GM23338 (cell line): ENCODE results near the gene CCNB3. TPM values are rescaled to one million over a fixed set of nuclear protein-coding genes. Genes with fewer than 3 reads are reported as not detected.

Experiments
- ATAC-seq: fragments of 200-7000 bp; cut with Tn5 transposase; 3 replicates; pipeline ENCODE4 v1.9.1; 2020
- DNase-seq: peaks from one replicate; pipeline ENCODE4 v3.0.0-alpha.2; 2015; ENCODE audit warnings: low spot score
- H2AFZ ChIP-seq: fragments of 200-600 bp; sonication (generic); 2 replicates; pipeline ENCODE4 v1.8.0; 2016; ENCODE audit warnings: antibody characterized with exemption, mild to moderate bottlenecking, moderate library complexity
- H3F3A ChIP-seq: fragments of 200-600 bp; sonication (generic); replicated peaks from 2 replicates; pipeline ENCODE4 v1.8.0; 2017; ENCODE audit warnings: antibody characterized with exemption, mixed run types, low read depth
- H3K27ac ChIP-seq: fragments of 200-600 bp; sonication (generic); 2 replicates; pipeline ENCODE4 v1.6.1; 2016; ENCODE audit warnings: low read depth
- H3K27me3 ChIP-seq: fragments of 200-600 bp; sonication (generic); 2 replicates; pipeline ENCODE4 v1.8.0; 2016; ENCODE audit warnings: mild to moderate bottlenecking, mixed run types, moderate library complexity; ENCODE audit not compliant: insufficient read depth
- H3K36me3 ChIP-seq: fragments of 200-600 bp; sonication (generic); 2 replicates; pipeline ENCODE4 v1.8.0; 2016; ENCODE audit warnings: mild to moderate bottlenecking; ENCODE audit not compliant: insufficient read depth
- H3K4me1 ChIP-seq: fragments of 200-600 bp; sonication (generic); 2 replicates; pipeline ENCODE4 v1.8.0; 2016; ENCODE audit warnings: mild to moderate bottlenecking, moderate library complexity; ENCODE audit not compliant: insufficient read depth
- H3K4me2 ChIP-seq: fragments of 200-600 bp; sonication (generic); 2 replicates; pipeline ENCODE4 v1.7.1; 2017; ENCODE audit warnings: mixed run types
- H3K4me3 ChIP-seq: fragments of 200-600 bp; sonication (generic); 2 replicates; pipeline ENCODE4 v1.6.1; 2016; ENCODE audit warnings: mixed run types
- H3K79me2 ChIP-seq: fragments of 200-600 bp; sonication (generic); replicated peaks from 2 replicates; pipeline ENCODE4 v1.8.0; 2017; ENCODE audit warnings: mild to moderate bottlenecking; ENCODE audit not compliant: insufficient read depth
- H3K9me2 ChIP-seq: fragments of 200-600 bp; sonication (generic); 2 replicates; pipeline ENCODE4 v1.8.0; 2017; ENCODE audit not compliant: insufficient read depth
- H4K20me1 ChIP-seq: fragments of 200-600 bp; sonication (generic); replicated peaks from 2 replicates; pipeline ENCODE4 v1.8.0; 2017; ENCODE audit warnings: mild to moderate bottlenecking; ENCODE audit not compliant: insufficient read depth
- H3K27ac Mint-ChIP-seq: 2 replicates; pipeline ENCODE4 v1.8.0; 2020; ENCODE audit warnings: inconsistent platforms, mild to moderate bottlenecking, moderate library complexity, mixed read lengths
- H3K27me3 Mint-ChIP-seq: 3 replicates; pipeline ENCODE4 v1.8.0; 2022; ENCODE audit warnings: low read depth, mild to moderate bottlenecking, moderate library complexity, mixed read lengths, inconsistent platforms; ENCODE audit not compliant: insufficient read depth, poor library complexity
- H3K36me3 Mint-ChIP-seq: 3 replicates; pipeline ENCODE4 v1.8.0; 2021; ENCODE audit warnings: low read depth, mild to moderate bottlenecking, inconsistent platforms, moderate library complexity, mixed read lengths
- H3K4me1 Mint-ChIP-seq: 3 replicates; pipeline ENCODE4 v1.8.0; 2020; ENCODE audit warnings: mild to moderate bottlenecking, inconsistent platforms, mixed read lengths
- H3K4me3 Mint-ChIP-seq: 3 replicates; pipeline ENCODE4 v1.8.0; 2021; ENCODE audit warnings: moderate library complexity, mild to moderate bottlenecking, inconsistent platforms, mixed read lengths
- H3K9me3 Mint-ChIP-seq: 3 replicates; pipeline ENCODE4 v1.8.0; 2020; ENCODE audit warnings: moderate library complexity, mild to moderate bottlenecking, inconsistent platforms, mixed read lengths
- CREB1 ChIP-seq: fragments of 250-450 bp; sonication (Bioruptor Pico); IDR thresholded peaks from 2 replicates; pipeline ENCODE4 v1.5.0; 2020; ENCODE audit warnings: low read depth, mild to moderate bottlenecking, moderate library complexity
- CTCF ChIP-seq, 2 experiments: fragments of 200-600 bp in 1 of 2; sonication (generic) in 1 of 2; conservative IDR thresholded peaks; 2 replicates each; pipeline versions ENCODE4 v1.5.1 to v1.6.1; 2016 to 2017; ENCODE audit warnings: antibody characterized with exemption in 2 of 2, low read depth in 2 of 2, mild to moderate bottlenecking in 2 of 2, moderate library complexity in 1 of 2
- ETS1 ChIP-seq: IDR thresholded peaks from 2 replicates; pipeline ENCODE4 v1.6.1; 2016; ENCODE audit warnings: antibody characterized with exemption
- EZH2 ChIP-seq: fragments of 200-600 bp; sonication (generic); IDR thresholded peaks from one replicate; pipeline ENCODE4 v1.8.0; 2017; ENCODE audit warnings: antibody characterized with exemption, mild to moderate bottlenecking, low read depth; ENCODE audit not compliant: unreplicated experiment
- EZH2phosphoT487 ChIP-seq: fragments of 200-600 bp; sonication (generic); IDR thresholded peaks from one replicate; pipeline ENCODE4 v1.8.1; 2018; ENCODE audit warnings: antibody characterized with exemption; ENCODE audit not compliant: unreplicated experiment
- JUNB ChIP-seq: IDR thresholded peaks from one replicate; pipeline ENCODE4 v1.6.1; 2016; ENCODE audit warnings: antibody characterized with exemption; ENCODE audit not compliant: unreplicated experiment
- NANOG ChIP-seq: IDR thresholded peaks from 2 replicates; pipeline ENCODE4 v1.6.1; 2016; ENCODE audit warnings: antibody characterized with exemption, borderline replicate concordance
- POLR2AphosphoS5 ChIP-seq: IDR thresholded peaks from 2 replicates; pipeline ENCODE4 v1.6.1; 2016; ENCODE audit warnings: antibody characterized with exemption, low read depth
- REST ChIP-seq: IDR thresholded peaks from one replicate; pipeline ENCODE4 v1.6.1; 2018; ENCODE audit warnings: antibody characterized with exemption; ENCODE audit not compliant: unreplicated experiment
- STAT1 ChIP-seq: IDR thresholded peaks from one replicate; pipeline ENCODE4 v1.6.1; 2016; ENCODE audit warnings: antibody characterized with exemption; ENCODE audit not compliant: unreplicated experiment
- ZNF114 ChIP-seq: fragments of 250-450 bp; sonication (Bioruptor Pico); IDR thresholded peaks from 2 replicates; pipeline ENCODE4 v1.5.0; 2020; ENCODE audit warnings: mild to moderate bottlenecking, moderate library complexity
- ZNF331 ChIP-seq: fragments of 250-450 bp; sonication (Bioruptor Pico); IDR thresholded peaks from 2 replicates; pipeline ENCODE4 v1.5.0; 2020; ENCODE audit warnings: low read depth, mild to moderate bottlenecking, moderate library complexity
- ZNF462 ChIP-seq: fragments of 250-450 bp; sonication (Bioruptor Pico); IDR thresholded peaks from 2 replicates; pipeline ENCODE4 v1.5.0; 2020; ENCODE audit warnings: mild to moderate bottlenecking, moderate library complexity
- polyA plus RNA-seq: library from polyadenylated mRNA; unstranded; fragments of >200 nt; fragmentation: Nextera tagmentation; extraction: Ambion mirVana; gene quantifications from 2 replicates; pipeline ENCODE4 v1.2.1, GENCODE V29; 2016
- total RNA-seq: library from RNA; depleted of rRNA; stranded (reverse); fragments of >200 nt; shearing (Covaris generic); gene quantifications from 2 replicates; pipeline ENCODE4 v1.2.3, GENCODE V29; 2014

Gene CCNB3
- total and polyA plus RNA-seq, 2 experiments from 2014 or later: 0.13 to 1.2 TPM

- Mint-ChIP-seq H3K9me3 (no peaks in the 10 kb centered on the region; the same call in 2 of the 3 replicates), H3K36me3 (no peaks in the 10 kb centered on the region), H3K27ac (0 out of 2 replicates have a peak overlapping the region, but pooled peaks have one; percentile 40), H3K4me1 (peaks cover 8% of the 10 kb centered on the region; the same call in 2 of the 3 replicates), H3K27me3 (no peaks in the 10 kb centered on the region), H3K4me3 (no peak overlapping the region)
- no peaks in the 10 kb centered on the region for H4K20me1 ChIP-seq
- no peak overlapping the region for H3K27ac ChIP-seq
- no peak overlapping the region for H3K4me3 ChIP-seq
- H3K4me1 ChIP-seq: no peaks in the 10 kb centered on the region
- peak; percentile 9 for DNase-seq
- ATAC-seq: no peak
- H3K36me3 ChIP-seq: no peaks in the 10 kb centered on the region
- H2AFZ ChIP-seq: no peak overlapping the region
- H3K79me2 ChIP-seq: no peaks in the 10 kb centered on the region
- 0 out of 2 replicates have a peak overlapping the region, but pooled peaks have one; percentile 24 for H3K4me2 ChIP-seq
- no peaks in the 10 kb centered on the region for H3F3A ChIP-seq
- no peaks in the 10 kb centered on the region for H3K9me2 ChIP-seq
- TF ChIP-seq CTCF (conservative IDR thresholded peaks at IDR 0.05; ENCODE audit: low read depth in 2 of 2): no peak
- TF ChIP-seq EZH2: no peak
- TF ChIP-seq NANOG: no peak
- TF ChIP-seq REST: no peak
- no peak for TF ChIP-seq JUNB
- no peak for TF ChIP-seq ETS1
- no peak for TF ChIP-seq ZNF331 (CRISPR knock-in tag)
- TF ChIP-seq CREB1 (CRISPR knock-in tag): no peak
- TF ChIP-seq STAT1: no peak
- no peak for TF ChIP-seq ZNF114
- TF ChIP-seq POLR2AphosphoS5: no peak
- TF ChIP-seq EZH2phosphoT487: no peak
- no peak for TF ChIP-seq ZNF462
- H3K27me3 ChIP-seq: no peaks in the 10 kb centered on the region
Observed at GRCh38 chrX:50168241-50168687, 36.3 kb upstream of the CCNB3 start.
